HG02642 (cell line): ENCODE results near the gene GTF3C4.

Source experiments
- ATAC-seq: cut with Tn5 transposase; IDR thresholded peaks from one replicate; pipeline ENCODE4 v1.9.1; 2021; ENCODE audit warnings: mild to moderate bottlenecking; ENCODE audit not compliant: unreplicated experiment, poor library complexity

GTF3C4 gene

DNA sequence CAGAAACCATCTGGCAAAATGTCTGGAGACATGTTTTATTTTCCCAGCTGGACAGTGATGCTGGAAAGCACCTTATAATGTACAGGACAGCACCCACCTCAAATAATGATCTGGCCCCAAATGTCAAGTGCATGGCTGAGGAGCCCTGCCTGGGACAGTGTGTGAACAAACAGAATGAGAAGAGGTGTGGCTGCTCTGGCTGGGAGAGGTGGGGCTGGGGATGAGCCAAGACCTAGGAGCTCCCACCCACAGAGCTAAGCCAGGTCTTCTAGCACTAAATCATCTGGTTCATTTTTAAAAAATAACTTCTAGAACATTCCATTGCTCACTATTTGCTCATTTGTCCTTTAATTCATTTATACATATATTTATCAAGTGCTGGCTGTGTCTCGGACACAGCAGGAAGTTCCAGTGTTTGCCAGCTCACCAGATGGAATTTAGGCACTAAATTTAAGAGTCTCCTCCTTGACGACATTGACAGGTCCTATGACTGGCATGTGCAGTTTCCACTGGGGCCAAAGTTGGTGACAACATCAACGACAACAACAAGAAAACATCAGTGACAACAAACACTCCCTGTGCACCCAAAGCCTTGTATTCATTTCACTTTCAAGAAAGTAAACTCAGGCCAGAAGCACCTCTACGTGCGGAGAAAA lies 59.1 kb downstream of the GTF3C4 start:
- no peak for ATAC-seq

DNA sequence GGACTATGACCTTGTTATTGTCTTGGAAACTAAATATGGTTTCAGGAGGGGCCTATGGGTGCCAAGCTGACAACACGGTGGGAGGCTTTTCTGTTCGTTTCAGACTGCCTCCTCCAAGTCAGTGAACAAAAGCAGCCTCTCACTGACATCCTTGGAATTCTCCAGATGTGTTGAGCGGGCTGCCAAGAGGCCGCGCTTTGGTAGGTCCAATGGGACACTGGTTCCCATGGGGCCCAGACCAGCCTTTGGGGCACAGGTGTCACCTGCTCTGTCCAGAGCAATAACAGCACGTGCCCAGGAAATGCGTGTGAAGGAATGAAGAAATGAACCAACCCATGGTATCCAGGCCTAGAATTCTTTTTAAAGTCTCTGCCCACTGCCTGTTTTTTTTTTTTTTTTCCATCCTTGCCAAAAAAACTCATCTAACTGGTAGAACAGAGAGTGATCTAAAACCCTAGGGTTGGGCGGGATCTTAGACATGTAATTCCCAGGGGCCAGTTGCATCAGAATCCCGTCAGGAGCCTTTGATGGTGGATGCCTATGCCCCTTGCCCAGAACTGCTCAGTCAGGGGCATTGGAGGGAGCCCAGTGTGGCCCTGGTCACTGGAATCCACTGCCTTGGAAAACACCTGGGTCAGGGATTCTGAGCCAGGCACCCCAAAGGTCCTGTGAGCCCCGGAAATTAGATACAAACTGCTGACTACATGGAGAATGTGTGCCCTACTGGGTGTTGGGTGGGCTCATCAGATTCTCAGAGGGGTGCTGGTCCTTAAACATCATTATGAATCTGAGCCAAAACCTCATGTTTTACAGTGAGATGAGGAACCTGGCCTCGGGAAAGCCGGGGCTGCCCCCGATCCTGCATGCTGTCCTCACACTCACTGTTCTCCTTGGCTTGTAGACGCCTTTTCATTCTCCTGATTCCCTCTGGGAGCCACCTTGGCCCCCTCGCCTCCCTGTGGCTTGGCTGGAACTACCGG lies 60.1 kb downstream of the GTF3C4 start:
- no peak for ATAC-seq

DNA sequence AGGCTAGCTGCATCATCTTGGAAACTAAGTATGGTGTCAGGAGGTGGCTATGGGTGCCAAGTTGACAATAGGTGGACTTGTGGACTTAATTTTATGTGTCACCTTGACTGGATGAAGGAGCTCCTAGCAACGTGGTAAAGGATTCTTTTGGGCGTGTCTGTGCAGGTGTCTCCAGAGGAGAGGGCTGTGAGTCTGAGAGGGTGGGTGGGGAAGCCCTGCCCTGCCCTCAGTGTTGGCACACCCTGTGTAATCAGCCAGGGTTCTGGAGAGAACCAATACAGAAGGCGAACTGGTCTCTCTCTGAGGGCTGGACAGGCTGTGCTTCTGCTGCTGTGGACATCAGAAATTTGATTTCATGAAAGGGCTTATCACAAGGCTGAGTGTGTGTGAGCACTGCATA lies 61.0 kb downstream of the GTF3C4 start:
- no peak for ATAC-seq

DNA sequence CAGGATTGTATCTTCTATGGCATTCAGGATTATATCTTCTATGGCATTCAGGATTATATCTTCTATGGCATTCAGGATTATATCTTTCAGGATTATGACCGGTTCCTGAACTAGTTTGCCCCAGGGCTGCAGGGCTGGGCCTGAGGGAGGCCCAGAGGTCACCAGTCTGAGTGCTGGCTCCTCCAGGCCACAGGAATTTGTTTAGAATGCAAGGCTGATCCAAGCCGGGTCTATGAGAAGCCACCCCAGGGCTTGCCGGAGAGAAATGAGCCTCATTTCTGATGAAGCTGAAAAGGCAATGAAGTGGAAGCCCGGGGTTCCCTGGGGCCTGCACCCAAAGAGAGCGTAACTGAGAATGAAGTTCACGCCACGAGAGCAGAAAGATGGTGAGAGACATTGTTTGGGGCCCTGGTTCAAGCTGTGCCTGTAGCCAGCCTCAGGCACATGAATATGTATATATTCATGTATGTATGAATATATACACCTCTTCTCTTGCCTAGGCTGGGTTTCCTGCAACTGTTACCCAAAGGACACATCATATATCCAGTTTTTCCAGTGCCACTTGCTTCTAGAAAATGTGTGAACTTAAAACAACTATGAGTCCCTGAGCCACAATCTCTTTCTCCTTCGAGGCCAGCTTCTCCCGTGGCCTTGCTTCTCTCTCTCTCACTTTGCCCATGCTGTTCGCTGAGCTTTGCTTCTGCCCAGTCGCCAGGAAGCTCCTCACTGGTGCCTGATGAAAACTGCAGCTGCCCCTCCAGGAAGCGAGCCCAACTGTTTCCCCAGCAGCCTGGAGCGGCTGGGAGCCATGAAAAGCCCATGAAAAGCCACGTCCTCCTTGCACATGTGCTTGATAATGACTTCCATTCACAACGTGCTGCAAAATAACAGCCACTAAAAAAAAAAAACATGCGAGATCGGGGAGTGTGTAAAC lies 62.3 kb downstream of the GTF3C4 start:
- no peak for ATAC-seq

DNA sequence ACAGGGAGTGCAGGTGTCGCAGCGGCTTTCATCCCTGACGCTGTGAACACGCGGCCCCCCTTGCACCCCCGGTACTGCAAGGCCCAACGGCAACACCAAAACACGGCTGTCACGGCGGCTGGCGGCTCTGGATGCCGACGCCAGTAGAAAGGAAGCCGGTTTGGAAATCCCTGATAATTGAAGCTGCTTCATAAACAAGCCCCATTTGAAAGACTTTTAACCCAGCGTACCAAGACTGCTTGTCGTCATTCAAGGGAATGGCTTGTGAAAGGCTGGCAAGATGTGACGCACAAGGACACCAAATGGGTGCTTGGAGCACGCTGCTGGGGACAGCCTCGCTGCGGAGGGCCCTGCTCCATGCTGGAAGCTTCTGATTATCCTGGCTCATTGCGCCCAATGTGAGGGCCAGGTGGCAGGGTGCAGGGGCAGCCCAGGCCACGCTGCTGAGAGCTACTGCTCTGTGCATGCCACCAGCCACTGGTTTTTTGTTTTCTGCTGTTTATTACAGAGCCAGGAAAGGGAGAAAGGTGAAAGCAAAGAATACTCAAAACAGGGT lies 63.1 kb downstream of the GTF3C4 start:
- ATAC-seq: no peak

DNA sequence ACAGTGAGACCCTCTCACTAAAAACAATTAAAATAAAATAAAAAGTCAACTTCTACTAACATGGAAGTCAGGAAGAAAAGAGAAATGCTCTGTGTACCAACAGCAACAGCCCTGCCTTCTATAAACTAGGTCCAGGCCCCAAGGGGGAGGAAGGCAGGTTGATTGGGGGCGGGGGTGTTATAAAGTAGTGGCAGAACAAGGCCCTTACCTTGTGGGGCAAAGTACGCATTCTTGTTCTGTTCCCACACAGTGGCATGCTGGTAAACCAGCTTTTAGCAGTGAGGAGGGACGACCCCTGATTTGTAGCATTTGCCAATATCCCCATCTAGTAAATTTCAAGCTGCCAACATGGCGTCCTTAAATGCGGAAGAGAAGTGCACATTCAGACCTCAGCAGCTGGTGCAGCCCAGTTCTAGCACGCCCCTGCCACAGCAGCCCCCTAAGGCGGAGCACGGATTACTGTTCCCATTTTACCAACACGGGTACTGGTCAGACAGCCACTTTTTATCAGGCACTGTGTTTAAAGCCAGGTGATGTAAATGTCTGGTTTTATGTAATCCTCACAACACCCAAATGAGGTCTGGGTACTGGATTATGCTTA lies 69.5 kb downstream of the GTF3C4 start:
- no peak for ATAC-seq

DNA sequence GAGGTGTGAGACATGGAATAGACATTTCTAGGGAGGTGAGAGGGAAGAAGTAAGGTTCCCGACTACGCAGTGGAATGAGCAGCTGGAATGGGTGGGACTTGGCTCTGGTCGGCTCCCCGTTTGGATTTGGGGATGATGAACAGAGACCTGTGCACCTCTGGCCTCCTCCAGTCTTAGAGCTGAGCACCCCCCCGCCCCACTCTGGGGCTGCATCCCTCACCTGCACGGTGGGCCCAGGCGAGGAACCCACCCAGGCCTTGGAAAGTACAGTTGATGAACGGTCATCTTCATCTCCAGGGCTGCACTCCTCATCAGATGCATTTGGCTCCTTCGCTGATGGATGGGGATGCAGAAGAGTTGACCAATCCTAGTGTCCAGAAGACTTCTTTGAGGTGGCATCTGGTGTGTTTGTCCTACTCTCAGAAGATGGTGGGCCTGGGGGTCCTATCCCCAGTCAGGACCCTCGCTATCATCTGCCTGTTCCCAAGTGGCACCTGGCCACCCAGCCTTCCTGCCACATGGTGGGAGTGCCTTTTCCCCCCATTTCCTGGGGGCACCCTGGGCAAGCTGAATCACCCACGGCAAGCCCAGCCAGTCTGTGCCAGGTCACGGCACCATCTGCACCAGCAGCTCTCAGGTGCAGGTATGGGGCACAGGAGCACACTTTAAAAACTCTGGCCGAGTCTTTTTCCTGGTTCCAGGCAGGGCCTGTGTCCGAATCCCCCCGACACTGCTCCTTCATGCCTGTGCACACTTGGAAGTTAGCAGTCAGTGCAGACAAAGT lies 70.5 kb downstream of the GTF3C4 start:
- ATAC-seq: no peak

GRCh38 chr9:132742821-132743311 lies 72.6 kb downstream of the GTF3C4 start:
- ATAC-seq: no peak

DNA sequence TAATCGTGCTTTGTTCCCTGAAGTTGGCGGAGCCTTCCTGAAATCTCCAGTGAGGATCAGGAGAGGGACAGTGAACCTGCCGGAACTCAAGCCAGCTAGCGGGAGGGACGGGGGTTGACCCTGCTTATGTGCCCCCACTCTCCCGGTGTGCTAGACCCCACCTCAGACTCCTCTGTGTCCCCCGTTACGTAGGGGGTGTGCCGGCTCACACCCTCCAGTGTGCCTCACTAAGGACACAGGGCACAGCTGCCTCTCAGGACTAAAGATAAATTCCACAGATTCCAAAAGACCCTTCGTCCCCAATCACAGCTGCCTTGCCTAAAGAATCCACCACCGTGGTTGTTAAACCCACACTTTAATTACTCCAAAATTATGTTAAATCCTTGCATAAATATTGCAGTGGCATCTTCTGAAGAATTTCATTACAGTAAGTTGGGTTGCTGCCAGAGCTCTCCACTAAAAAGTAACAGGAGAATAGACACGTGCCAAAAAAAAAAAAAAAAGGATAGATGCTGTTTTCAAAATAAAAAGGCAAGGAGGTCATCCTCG lies 73.7 kb downstream of the GTF3C4 start:
- ATAC-seq: no peak
